ENCODE results near the gene MYCBP2.

DNA sequence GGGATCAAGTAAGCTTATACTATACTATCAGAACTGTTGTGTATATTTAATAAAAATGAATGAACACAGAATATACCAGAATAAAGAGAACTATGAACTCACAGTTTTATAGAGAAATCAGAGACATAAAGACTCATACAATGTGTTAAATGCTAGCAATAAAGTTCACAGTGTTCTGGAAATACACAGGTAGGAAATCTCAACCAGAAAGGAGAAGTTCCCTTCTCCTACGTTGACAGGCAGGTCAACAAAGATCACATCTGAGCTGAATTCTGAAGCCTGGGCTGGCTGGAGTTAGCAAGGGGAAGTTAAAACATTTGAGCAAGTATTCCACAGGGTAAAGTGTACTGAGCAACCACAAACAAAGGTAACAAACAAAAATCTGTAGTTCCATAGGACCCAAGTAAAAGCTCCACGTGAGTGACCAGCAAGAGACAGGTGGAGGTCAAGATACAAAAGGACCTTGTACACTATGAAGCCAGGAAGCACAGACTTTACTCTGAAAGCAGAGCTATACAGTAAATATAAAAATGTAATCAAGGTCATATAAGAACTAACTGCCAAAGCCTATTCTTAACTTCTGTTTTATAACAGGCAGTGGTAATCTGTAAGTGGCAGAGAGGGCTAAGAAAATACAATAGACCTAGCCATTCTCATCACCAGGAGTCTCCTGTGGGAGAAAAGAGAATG is 312.9 kb downstream of the MYCBP2 start:
- TF ChIP-seq, protein P1, sequence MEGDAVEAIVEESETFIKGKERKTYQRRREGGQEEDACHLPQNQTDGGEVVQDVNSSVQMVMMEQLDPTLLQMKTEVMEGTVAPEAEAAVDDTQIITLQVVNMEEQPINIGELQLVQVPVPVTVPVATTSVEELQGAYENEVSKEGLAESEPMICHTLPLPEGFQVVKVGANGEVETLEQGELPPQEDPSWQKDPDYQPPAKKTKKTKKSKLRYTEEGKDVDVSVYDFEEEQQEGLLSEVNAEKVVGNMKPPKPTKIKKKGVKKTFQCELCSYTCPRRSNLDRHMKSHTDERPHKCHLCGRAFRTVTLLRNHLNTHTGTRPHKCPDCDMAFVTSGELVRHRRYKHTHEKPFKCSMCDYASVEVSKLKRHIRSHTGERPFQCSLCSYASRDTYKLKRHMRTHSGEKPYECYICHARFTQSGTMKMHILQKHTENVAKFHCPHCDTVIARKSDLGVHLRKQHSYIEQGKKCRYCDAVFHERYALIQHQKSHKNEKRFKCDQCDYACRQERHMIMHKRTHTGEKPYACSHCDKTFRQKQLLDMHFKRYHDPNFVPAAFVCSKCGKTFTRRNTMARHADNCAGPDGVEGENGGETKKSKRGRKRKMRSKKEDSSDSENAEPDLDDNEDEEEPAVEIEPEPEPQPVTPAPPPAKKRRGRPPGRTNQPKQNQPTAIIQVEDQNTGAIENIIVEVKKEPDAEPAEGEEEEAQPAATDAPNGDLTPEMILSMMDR (IDR thresholded peaks at IDR 0.05), result no peak
- no peak for TF ChIP-seq POLR2A (IDR thresholded peaks at IDR 0.05)
